GM23248 (cell line): ENCODE data around the gene PVALB.

Source experiments
- EZH2 ChIP-seq: fragments of 200-600 bp; sonication (generic); IDR thresholded peaks from 2 replicates; pipeline ENCODE4 v1.6.1; 2018; ENCODE audit warnings: antibody characterized with exemption, mild to moderate bottlenecking; ENCODE audit not compliant: insufficient read depth, poor library complexity, severe bottlenecking
- EZH2phosphoT487 ChIP-seq: fragments of 200-600 bp; sonication (generic); IDR thresholded peaks from 2 replicates; pipeline ENCODE4 v1.6.1; 2018; ENCODE audit warnings: antibody characterized with exemption, moderate library complexity, mild to moderate bottlenecking, low read depth; ENCODE audit not compliant: insufficient read depth

GRCh38 chr22:36831206-36831605 is 14.4 kb upstream of the PVALB start:
- TF ChIP-seq EZH2 (no peak), EZH2phosphoT487 (no peak)
